Measurements from ENCODE around the gene HTR4. TPM values are rescaled to one million over a fixed set of nuclear protein-coding genes. Genes with fewer than 3 reads are reported as not detected.

HTR4 gene
- total RNA-seq, 3 donors from 2014 or later, result 15.0 to 18.8 (median 17.3) TPM

GRCh38 chr5:148659641-148660345 is 5.5 kb upstream of the HTR4 start:
- H3K36me3 ChIP-seq (ENCODE audit: low read depth), result no peaks in the 10 kb centered on the region
- H3K4me1 ChIP-seq (ENCODE audit: low read depth), result peaks cover 4% of the 10 kb centered on the region
- ATAC-seq (peak; percentile 82), DNase-seq (no peak)
- H3K9me3 ChIP-seq, result no peaks in the 10 kb centered on the region
- no peak overlapping the region for H3K4me3 ChIP-seq
- no peak for TF ChIP-seq CTCF (IDR thresholded peaks at IDR 0.05)
- intact Hi-C loops (cut with DNase I, micrococcal nuclease), result no loop called here

GRCh38 chr5:148653291-148653835 is 964 bp downstream of the HTR4 start:
- no peak for TF ChIP-seq CTCF (IDR thresholded peaks at IDR 0.05)
- Histone ChIP-seq H3K4me3 (peak overlapping the region; percentile 35), H3K9me3 (no peaks in the 10 kb centered on the region), H3K36me3 (ENCODE audit: low read depth) (no peaks in the 10 kb centered on the region), H3K4me1 (ENCODE audit: low read depth) (no peaks in the 10 kb centered on the region)
- intact Hi-C loops (cut with DNase I, micrococcal nuclease), result no loop called here
- DNase-seq (peak in 1 of 3 donors; percentile 22), ATAC-seq (peak; percentile 46)

GRCh38 chr5:148651528-148651927 is 2.8 kb downstream of the HTR4 start:
- intact Hi-C loops (cut with DNase I, micrococcal nuclease), result no loop called here
- H3K36me3 ChIP-seq (ENCODE audit: low read depth), result no peaks in the 10 kb centered on the region
- no peaks in the 10 kb centered on the region for H3K4me1 ChIP-seq (ENCODE audit: low read depth)
- DNase-seq (no peak), ATAC-seq (no peak)
- H3K4me3 ChIP-seq, result no peak overlapping the region
- TF ChIP-seq CTCF (IDR thresholded peaks at IDR 0.05), result no peak
- no peaks in the 10 kb centered on the region for H3K9me3 ChIP-seq

- H3K36me3 ChIP-seq (ENCODE audit: low read depth), result no peaks in the 10 kb centered on the region
- no peak overlapping the region for H3K4me3 ChIP-seq
- no peaks in the 10 kb centered on the region for H3K9me3 ChIP-seq
- intact Hi-C loops (cut with DNase I, micrococcal nuclease), result no loop called here
- TF ChIP-seq CTCF (IDR thresholded peaks at IDR 0.05), result no peak
- no peaks in the 10 kb centered on the region for H3K4me1 ChIP-seq (ENCODE audit: low read depth)
- ATAC-seq (no peak), DNase-seq (no peak)
Measured at GRCh38 chr5:148645527-148645926, 8.8 kb downstream of the HTR4 start.

- no peak for DNase-seq
- Histone ChIP-seq H3K9me3 (no peaks in the 10 kb centered on the region), H3K4me3 (no peak overlapping the region), H3K4me1 (ENCODE audit: low read depth) (no peaks in the 10 kb centered on the region), H3K36me3 (ENCODE audit: low read depth) (no peaks in the 10 kb centered on the region)
- intact Hi-C loops (cut with DNase I, micrococcal nuclease), result no loop called here
- peak; percentile 59 for ATAC-seq
- no peak for TF ChIP-seq CTCF (IDR thresholded peaks at IDR 0.05)
Measured at GRCh38 chr5:148641735-148642134, 12.6 kb downstream of the HTR4 start.
